GM12865 (cell line): Measurements from ENCODE around the gene CCDC78.

Experiments used
- DNase-seq: peaks from one replicate; pipeline ENCODE4 v3.0.0; 2010; ENCODE audit warnings: low read depth
- H3K4me3 ChIP-seq: 2 replicates; pipeline ENCODE4 v1.5.1; 2011; ENCODE audit warnings: mild to moderate bottlenecking, low read depth, low read length, control low read depth
- TF ChIP-seq, protein P1 (sequence below): IDR thresholded peaks from 2 replicates; pipeline ENCODE4 v1.5.1; 2011; ENCODE audit warnings: low read length, control low read depth, low read depth, inconsistent platforms; ENCODE audit not compliant: insufficient read depth; ENCODE audit errors: missing control alignments

The CCDC78 gene

GRCh38 chr16:702341-702740 is 23.9 kb downstream of the CCDC78 start:
- no peak for DNase-seq
- no peak overlapping the region for H3K4me3 ChIP-seq
- TF ChIP-seq, protein P1, sequence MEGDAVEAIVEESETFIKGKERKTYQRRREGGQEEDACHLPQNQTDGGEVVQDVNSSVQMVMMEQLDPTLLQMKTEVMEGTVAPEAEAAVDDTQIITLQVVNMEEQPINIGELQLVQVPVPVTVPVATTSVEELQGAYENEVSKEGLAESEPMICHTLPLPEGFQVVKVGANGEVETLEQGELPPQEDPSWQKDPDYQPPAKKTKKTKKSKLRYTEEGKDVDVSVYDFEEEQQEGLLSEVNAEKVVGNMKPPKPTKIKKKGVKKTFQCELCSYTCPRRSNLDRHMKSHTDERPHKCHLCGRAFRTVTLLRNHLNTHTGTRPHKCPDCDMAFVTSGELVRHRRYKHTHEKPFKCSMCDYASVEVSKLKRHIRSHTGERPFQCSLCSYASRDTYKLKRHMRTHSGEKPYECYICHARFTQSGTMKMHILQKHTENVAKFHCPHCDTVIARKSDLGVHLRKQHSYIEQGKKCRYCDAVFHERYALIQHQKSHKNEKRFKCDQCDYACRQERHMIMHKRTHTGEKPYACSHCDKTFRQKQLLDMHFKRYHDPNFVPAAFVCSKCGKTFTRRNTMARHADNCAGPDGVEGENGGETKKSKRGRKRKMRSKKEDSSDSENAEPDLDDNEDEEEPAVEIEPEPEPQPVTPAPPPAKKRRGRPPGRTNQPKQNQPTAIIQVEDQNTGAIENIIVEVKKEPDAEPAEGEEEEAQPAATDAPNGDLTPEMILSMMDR, result no peak

GRCh38 chr16:700684-701584 is 25.3 kb downstream of the CCDC78 start:
- TF ChIP-seq, protein P1, result no peak
- H3K4me3 ChIP-seq, result no peak overlapping the region
- DNase-seq, result no peak

DNA sequence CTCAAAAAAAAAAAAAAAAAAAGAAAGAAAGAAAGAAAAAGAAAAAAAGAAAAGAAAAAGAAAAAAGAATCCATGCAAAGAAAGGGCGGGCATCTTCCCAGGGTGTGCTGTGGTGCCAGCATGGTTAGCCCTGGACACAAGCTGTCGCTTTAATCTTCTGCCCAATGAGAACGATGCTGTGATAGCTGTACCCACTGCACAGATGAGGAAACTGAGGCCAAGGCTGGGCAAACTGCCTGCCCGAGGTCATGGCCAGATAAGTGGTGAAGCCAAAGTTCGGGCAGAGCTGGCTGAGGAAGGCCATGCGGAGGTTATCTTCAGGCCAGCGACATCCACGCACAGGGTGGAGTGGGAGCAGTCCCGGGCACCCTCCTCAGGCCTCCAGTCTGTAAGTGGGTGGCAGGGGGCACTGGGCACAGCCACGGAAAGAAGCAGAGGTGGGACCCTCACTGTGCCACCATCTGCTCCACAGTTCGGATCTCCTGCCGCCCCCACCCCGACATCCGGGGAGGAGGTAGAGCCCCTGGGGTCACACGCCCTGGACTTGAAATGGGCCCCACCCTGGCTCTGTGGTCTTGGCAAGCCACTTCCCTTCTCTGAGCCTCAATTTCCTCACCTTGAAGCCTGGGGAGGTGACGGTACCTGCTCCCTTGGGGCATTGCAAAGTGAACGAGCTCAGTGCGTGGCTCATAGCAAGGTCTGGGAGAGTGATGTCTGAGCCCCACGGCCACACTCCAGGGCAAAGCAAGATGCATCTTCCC is 27.2 kb downstream of the CCDC78 start:
- TF ChIP-seq, protein P1, result no peak
- DNase-seq, result no peak
- no peak overlapping the region for H3K4me3 ChIP-seq

GRCh38 chr16:695355-696089 is 30.7 kb downstream of the CCDC78 start:
- H3K4me3 ChIP-seq, result peak overlapping the region; percentile 71
- DNase-seq, result peak; percentile 70
- TF ChIP-seq, protein P1, result no peak

GRCh38 chr16:694863-695354 is 31.3 kb downstream of the CCDC78 start:
- H3K4me3 ChIP-seq, result peak overlapping the region; percentile 58
- TF ChIP-seq, protein P1, result no peak
- DNase-seq, result no peak

DNA sequence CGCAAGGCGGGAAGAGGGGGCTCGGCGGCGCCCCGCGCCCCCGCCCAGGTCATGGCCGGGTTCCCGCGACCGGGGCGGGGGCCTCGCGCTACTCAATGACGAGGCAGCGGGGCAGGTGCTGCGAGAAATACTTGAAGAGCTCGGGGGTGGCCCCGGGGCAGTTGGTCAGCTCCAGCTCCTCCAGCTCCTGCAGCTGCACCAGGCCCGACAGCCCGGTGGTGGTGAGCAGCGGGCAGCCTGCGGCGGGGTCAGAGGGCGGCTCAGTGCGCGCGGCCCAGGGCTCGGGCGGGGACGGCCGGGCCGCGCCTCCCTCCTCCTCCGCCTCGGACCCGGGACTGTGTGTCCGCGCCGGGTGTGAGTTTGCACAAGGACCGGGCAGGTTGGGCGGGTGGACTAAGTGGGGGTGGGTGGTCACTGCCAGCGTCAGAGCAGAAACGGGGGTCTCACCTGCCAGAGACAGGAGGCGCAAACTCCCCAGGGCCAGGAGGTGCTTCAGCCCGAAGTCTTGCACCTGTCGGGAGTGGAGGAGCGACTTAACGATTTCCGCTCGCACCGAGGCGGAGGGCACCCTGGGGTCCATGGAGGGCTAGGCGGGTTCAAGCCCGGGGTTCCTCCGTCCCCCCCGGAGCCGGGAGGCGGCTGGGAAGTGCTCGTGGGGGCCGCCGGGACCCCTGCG is 31.9 kb downstream of the CCDC78 start:
- TF ChIP-seq, protein P1, result no peak
- peak overlapping the region; percentile 58 for H3K4me3 ChIP-seq
- DNase-seq, result no peak
